Trophoblast cell (in vitro differentiated cells and primary cell): ENCODE measurements around the gene CAMTA2.
"Not testable (repeated sequence)": the region's sequence is repeated elsewhere in the genome, so short reads cannot be mapped to it uniquely, and the experiment has no call there.

Experiments used
- DNase-seq, 2 donors: peaks; one replicate each; pipeline ENCODE4 v3.0.0-alpha.2; 2016
- H2AFZ ChIP-seq: 2 replicates; pipeline ENCODE4 v1.6.1; 2013; ENCODE audit warnings: low read length, moderate library complexity, mild to moderate bottlenecking; ENCODE audit not compliant: insufficient read depth, poor library complexity
- H2AK5ac ChIP-seq: 2 replicates; pipeline ENCODE4 v1.6.1; 2013; ENCODE audit warnings: mild to moderate bottlenecking, low read length
- H2BK120ac ChIP-seq: 2 replicates; pipeline ENCODE4 v1.6.1; 2013; ENCODE audit warnings: low read length, mild to moderate bottlenecking, moderate library complexity; ENCODE audit not compliant: insufficient read depth, poor library complexity
- H2BK12ac ChIP-seq: 2 replicates; pipeline ENCODE4 v1.6.1; 2013; ENCODE audit warnings: mild to moderate bottlenecking, low read length, moderate library complexity
- H2BK5ac ChIP-seq: 2 replicates; pipeline ENCODE4 v1.6.1; 2013; ENCODE audit warnings: low read length, low read depth, moderate library complexity, mild to moderate bottlenecking; ENCODE audit not compliant: poor library complexity
- H3K14ac ChIP-seq: 2 replicates; pipeline ENCODE4 v1.6.1; 2013; ENCODE audit warnings: mild to moderate bottlenecking, low read length
- H3K18ac ChIP-seq: 2 replicates; pipeline ENCODE4 v1.6.1; 2013; ENCODE audit warnings: mild to moderate bottlenecking, low read length
- H3K23ac ChIP-seq: 2 replicates; pipeline ENCODE4 v1.6.1; 2013; ENCODE audit warnings: low read length
- H3K27ac ChIP-seq: 2 replicates; pipeline ENCODE4 v1.5.1; 2013; ENCODE audit warnings: low read depth, mild to moderate bottlenecking, inconsistent platforms, low read length, moderate library complexity
- H3K27me3 ChIP-seq: 2 replicates; pipeline ENCODE4 v1.6.1; 2013; ENCODE audit warnings: inconsistent platforms, mild to moderate bottlenecking, low read length, moderate library complexity; ENCODE audit not compliant: insufficient read depth
- H3K36me3 ChIP-seq, 2 experiments: 1 replicate in 1 of 2; 2 replicates in 1 of 2; pipeline ENCODE4 v1.6.1; 2013; ENCODE audit warnings: low read length in 2 of 2, mild to moderate bottlenecking in 2 of 2, moderate library complexity in 1 of 2; ENCODE audit not compliant: insufficient read depth in 2 of 2, control insufficient read depth in 1 of 2
- H3K4ac ChIP-seq: 2 replicates; pipeline ENCODE4 v1.6.1; 2013; ENCODE audit warnings: low read depth, mild to moderate bottlenecking, low read length, moderate library complexity
- H3K4me1 ChIP-seq, 2 experiments: 1 replicate in 1 of 2; 2 replicates in 1 of 2; pipeline ENCODE4 v1.6.1; 2013; ENCODE audit warnings: low read length in 2 of 2, mild to moderate bottlenecking in 2 of 2, moderate library complexity in 1 of 2; ENCODE audit not compliant: insufficient read depth in 2 of 2, control insufficient read depth in 1 of 2
- H3K4me2 ChIP-seq: 2 replicates; pipeline ENCODE4 v1.6.1; 2013; ENCODE audit warnings: inconsistent platforms, mild to moderate bottlenecking, low read length, moderate library complexity
- H3K4me3 ChIP-seq: 2 replicates; pipeline ENCODE4 v1.5.1; 2013; ENCODE audit warnings: mild to moderate bottlenecking, low read depth, low read length, inconsistent platforms
- H3K79me1 ChIP-seq: one replicate; pipeline ENCODE4 v1.6.1; 2013; ENCODE audit warnings: low read length
- H3K79me2 ChIP-seq: 2 replicates; pipeline ENCODE4 v1.6.1; 2013; ENCODE audit warnings: low read length, mild to moderate bottlenecking; ENCODE audit not compliant: control insufficient read depth, insufficient read depth, poor library complexity
- H3K9ac ChIP-seq: 2 replicates; pipeline ENCODE4 v1.6.1; 2013; ENCODE audit warnings: mild to moderate bottlenecking, low read length
- H3K9me3 ChIP-seq: 2 replicates; pipeline ENCODE4 v1.6.1; 2013; ENCODE audit warnings: low read depth, mild to moderate bottlenecking, control low read depth, inconsistent platforms, low read length; ENCODE audit not compliant: insufficient read depth
- H4K12ac ChIP-seq: 2 replicates; pipeline ENCODE4 v1.6.1; 2013; ENCODE audit warnings: low read depth, mild to moderate bottlenecking, low read length, moderate library complexity
- H4K8ac ChIP-seq: 2 replicates; pipeline ENCODE4 v1.6.1; 2013; ENCODE audit warnings: low read depth, mild to moderate bottlenecking, low read length, moderate library complexity
- H4K91ac ChIP-seq: one replicate; pipeline ENCODE4 v1.6.1; 2013; ENCODE audit warnings: low read depth, mild to moderate bottlenecking, low read length, moderate library complexity
- WGBS: extraction: QIAGEN DNeasy Blood & Tissue Kit; methylation state at CpG from one replicate; pipeline ENCODE4 v1.1.7; 2013; ENCODE audit warnings: missing lambda C conversion rate; ENCODE audit not compliant: insufficient read length, insufficient coverage; ENCODE audit errors: extremely low coverage; 5-methylcytosine and 5-hydroxymethylcytosine counted together

Gene CAMTA2

GRCh38 chr17:4931963-4932362 lies 55.5 kb downstream of the CAMTA2 start, which contains the start of gene GP1BA:
Gene GP1BA (plus strand): TSS chr17:4932277. CDS start chr17:4932605, 328 bp downstream.
- WGBS, result no CpG with 5 or more reads among the region's 14 CpGs
- Histone ChIP-seq H3K9ac (no peak within 1 kb of the TSS), H3K14ac (no peak within 1 kb of the TSS), H3K4me3 (no peak within 1 kb of the TSS), H3K9me3 (peaks cover 2% of the 10 kb centered on the region), H4K91ac (no peak within 1 kb of the TSS), H2AK5ac (no peak within 1 kb of the TSS), H3K23ac (no peak within 1 kb of the TSS), H2AFZ (no peak within 1 kb of the TSS), H2BK120ac (no peak within 1 kb of the TSS), H3K27ac (no peak within 1 kb of the TSS), H3K79me2 (no peaks in the 10 kb centered on the region), H2BK5ac (no peak within 1 kb of the TSS), H3K27me3 (no peaks in the 10 kb centered on the region), H3K4me2 (no peak within 1 kb of the TSS), H3K4me1 (no peaks in the 10 kb centered on the region), H2BK12ac (no peak within 1 kb of the TSS), H4K12ac (no peak within 1 kb of the TSS), H3K79me1 (peaks cover 2% of the 10 kb centered on the region), H4K8ac (no peak within 1 kb of the TSS), H3K4ac (no peak within 1 kb of the TSS), H3K18ac (no peak within 1 kb of the TSS), H3K36me3 (peaks cover 8 to 12% of the 10 kb centered on the region in 2 experiments)
- DNase-seq, result no peak

- H4K12ac ChIP-seq, result no peak overlapping the region
- H4K91ac ChIP-seq, result no peak overlapping the region
- H3K79me1 ChIP-seq, result no peaks in the 10 kb centered on the region
- no peaks in the 10 kb centered on the region for H3K27me3 ChIP-seq
- H4K8ac ChIP-seq, result no peak overlapping the region
- H3K23ac ChIP-seq, result no peak overlapping the region
- H2BK5ac ChIP-seq, result no peak overlapping the region
- no peak overlapping the region for H2BK12ac ChIP-seq
- no peaks in the 10 kb centered on the region for H3K4me1 ChIP-seq
- H2BK120ac ChIP-seq, result no peak overlapping the region
- H2AFZ ChIP-seq, result no peak overlapping the region
- no peak overlapping the region for H3K4me3 ChIP-seq
- peaks cover 4 to 5% of the 10 kb centered on the region in 2 experiments for H3K36me3 ChIP-seq
- H2AK5ac ChIP-seq, result no peak overlapping the region
- DNase-seq, result no peak
- WGBS, result 100% methylated on average over 1 of the region's 18 CpGs
- H3K9ac ChIP-seq, result no peak overlapping the region
- H3K4ac ChIP-seq, result no peak overlapping the region
- H3K14ac ChIP-seq, result no peak overlapping the region
- no peak overlapping the region for H3K4me2 ChIP-seq
- H3K27ac ChIP-seq, result no peak overlapping the region
- no peaks in the 10 kb centered on the region for H3K79me2 ChIP-seq
- peaks cover 2% of the 10 kb centered on the region for H3K9me3 ChIP-seq
- H3K18ac ChIP-seq, result no peak overlapping the region
Observed at GRCh38 chr17:4928881-4929280, 58.6 kb downstream of the CAMTA2 start.

DNA sequence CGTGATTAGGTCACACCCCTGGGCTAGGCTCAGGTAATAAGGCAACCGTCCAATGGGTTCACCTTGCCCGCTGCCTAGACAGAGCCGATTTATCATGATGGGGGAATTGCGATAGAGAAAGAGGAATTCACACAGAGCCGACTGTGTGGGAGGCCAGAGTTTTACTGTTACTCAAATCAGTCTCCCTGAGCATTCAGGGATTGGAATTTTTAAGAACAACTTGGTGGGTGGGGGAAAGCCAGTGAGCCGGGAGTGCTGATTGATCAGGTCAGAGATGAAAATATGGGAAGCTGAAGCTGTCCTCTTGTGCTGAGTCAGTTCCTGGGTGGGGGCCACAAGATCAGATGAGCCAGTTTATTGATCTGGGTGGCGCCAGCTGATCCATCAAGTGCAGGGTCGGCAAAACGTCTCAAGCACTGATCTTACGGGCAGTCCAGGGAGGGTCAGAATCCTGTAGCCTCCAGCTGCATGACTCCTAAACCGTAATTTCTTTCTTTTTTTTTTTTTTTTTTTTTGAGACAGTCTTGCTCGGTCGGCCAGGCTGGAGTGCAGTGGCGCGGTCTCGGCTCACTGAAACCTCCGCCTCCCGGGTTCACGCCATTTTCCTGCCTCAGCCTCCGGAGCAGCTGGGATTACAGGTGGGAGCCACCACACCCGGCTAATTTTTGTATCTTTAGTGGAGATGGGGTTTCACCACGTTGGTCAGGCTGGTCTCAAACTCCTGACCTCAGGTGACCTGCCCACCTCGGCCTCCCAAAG lies 60.7 kb downstream of the CAMTA2 start:
- not testable (repeated sequence) for H3K4me1 ChIP-seq, H3K9ac ChIP-seq, H3K4me3 ChIP-seq, H3K9me3 ChIP-seq, H3K79me2 ChIP-seq, H4K91ac ChIP-seq, H3K36me3 ChIP-seq, H3K23ac ChIP-seq, H2BK5ac ChIP-seq, H3K79me1 ChIP-seq, H3K18ac ChIP-seq, H4K8ac ChIP-seq, H3K27ac ChIP-seq, H3K4ac ChIP-seq, DNase-seq, H2AK5ac ChIP-seq, H3K27me3 ChIP-seq, H2BK12ac ChIP-seq, H4K12ac ChIP-seq, H3K4me2 ChIP-seq, H3K14ac ChIP-seq, H2AFZ ChIP-seq, H2BK120ac ChIP-seq
- WGBS, result no CpG with 5 or more reads among the region's 24 CpGs

GRCh38 chr17:4921320-4921719 lies 66.2 kb downstream of the CAMTA2 start:
- no peak overlapping the region for H3K18ac ChIP-seq
- DNase-seq, result no peak
- H4K12ac ChIP-seq, result no peak overlapping the region
- peaks cover 0 to 1% of the 10 kb centered on the region in 2 experiments for H3K36me3 ChIP-seq
- H4K91ac ChIP-seq, result no peak overlapping the region
- H2BK5ac ChIP-seq, result no peak overlapping the region
- H3K27me3 ChIP-seq, result no peaks in the 10 kb centered on the region
- H2AFZ ChIP-seq, result no peak overlapping the region
- H3K27ac ChIP-seq, result no peak overlapping the region
- no peak overlapping the region for H2BK120ac ChIP-seq
- H3K79me1 ChIP-seq, result peaks cover 3% of the 10 kb centered on the region
- no peak overlapping the region for H3K4me3 ChIP-seq
- no peaks in the 10 kb centered on the region for H3K79me2 ChIP-seq
- H3K9ac ChIP-seq, result no peak overlapping the region
- WGBS, result no CpG with 5 or more reads among the region's 4 CpGs
- H3K9me3 ChIP-seq, result no peaks in the 10 kb centered on the region
- no peak overlapping the region for H3K23ac ChIP-seq
- no peak overlapping the region for H2BK12ac ChIP-seq
- H2AK5ac ChIP-seq, result no peak overlapping the region
- H3K4me2 ChIP-seq, result no peak overlapping the region
- H4K8ac ChIP-seq, result no peak overlapping the region
- H3K14ac ChIP-seq, result no peak overlapping the region
- no peak overlapping the region for H3K4ac ChIP-seq
- H3K4me1 ChIP-seq, result peaks cover 6 to 10% of the 10 kb centered on the region in 2 experiments
